NCI-H69 (cell line): ENCODE data around the gene GPC3.

Experiments used
- DNase-seq: peaks from one replicate; lab custom pipeline; 2025; lab: John Stamatoyannopoulos, UW

Gene GPC3

GRCh38 chrX:133602881-133603280 is 382.5 kb downstream of the GPC3 start:
- DNase-seq: no peak

GRCh38 chrX:133601116-133601515 is 384.3 kb downstream of the GPC3 start:
- no peak for DNase-seq

- no peak for DNase-seq
Observed at GRCh38 chrX:133600536-133600935, 384.9 kb downstream of the GPC3 start.

GRCh38 chrX:133598601-133599335 is 386.6 kb downstream of the GPC3 start:
- DNase-seq: no peak

GRCh38 chrX:133594156-133594555 is 391.2 kb downstream of the GPC3 start:
- no peak for DNase-seq

GRCh38 chrX:133593531-133593930 is 391.9 kb downstream of the GPC3 start:
- DNase-seq: no peak

- DNase-seq: peak; percentile 2
Observed at GRCh38 chrX:133590703-133591505, 394.5 kb downstream of the GPC3 start.

- DNase-seq: no peak
Observed at GRCh38 chrX:133588827-133589226, 396.6 kb downstream of the GPC3 start.

GRCh38 chrX:133587818-133588217 is 397.6 kb downstream of the GPC3 start:
- DNase-seq: no peak

- DNase-seq: no peak
Observed at GRCh38 chrX:133587071-133587470, 398.3 kb downstream of the GPC3 start.

- no peak for DNase-seq
Observed at GRCh38 chrX:133586443-133586842, 399.0 kb downstream of the GPC3 start.

GRCh38 chrX:133583825-133584224 is 401.6 kb downstream of the GPC3 start:
- no peak for DNase-seq

- DNase-seq: no peak
Observed at GRCh38 chrX:133580625-133581024, 404.8 kb downstream of the GPC3 start.

- no peak for DNase-seq
Observed at GRCh38 chrX:133579631-133580030, 405.8 kb downstream of the GPC3 start.

GRCh38 chrX:133576876-133577275 is 408.5 kb downstream of the GPC3 start:
- no peak for DNase-seq

GRCh38 chrX:133575501-133576136 is 409.8 kb downstream of the GPC3 start:
- no peak for DNase-seq

GRCh38 chrX:133574716-133575115 is 410.7 kb downstream of the GPC3 start:
- no peak for DNase-seq

GRCh38 chrX:133570549-133570948 is 414.8 kb downstream of the GPC3 start:
- DNase-seq: no peak

GRCh38 chrX:133569217-133569616 is 416.2 kb downstream of the GPC3 start:
- DNase-seq: no peak

- no peak for DNase-seq
Observed at GRCh38 chrX:133568109-133568508, 417.3 kb downstream of the GPC3 start.

- no peak for DNase-seq
Observed at GRCh38 chrX:133566876-133567275, 418.5 kb downstream of the GPC3 start.

- DNase-seq: no peak
Observed at GRCh38 chrX:133563705-133564104, 421.7 kb downstream of the GPC3 start.

- DNase-seq: no peak
Observed at GRCh38 chrX:133561251-133561650, 424.1 kb downstream of the GPC3 start.
